C4-2B (cell line): ENCODE data around the gene ENTPD8.
"Not testable (repeated sequence)": the region's sequence is repeated elsewhere in the genome, so short reads cannot be mapped to it uniquely, and the experiment has no call there.

Experiments
- CTCF ChIP-seq: fragments of 450-650 bp; conservative IDR thresholded peaks from 2 replicates; pipeline ENCODE4 v1.5.1; 2017; ENCODE audit warnings: mild to moderate bottlenecking
- ZFX ChIP-seq: fragments of 450-650 bp; IDR thresholded peaks from 2 replicates; pipeline ENCODE4 v1.6.1; 2017

GRCh38 chr9:137450539-137451222, 9.5 kb upstream of the ENTPD8 start:
- not testable (repeated sequence) for TF ChIP-seq CTCF, ZFX
